ENCODE data around the gene TMEM222. TPM values are rescaled to one million over a fixed set of nuclear protein-coding genes. Genes with fewer than 3 reads are reported as not detected.
A peak's percentile ranks its signal among the peaks of the same experiment; 100 is the strongest.

The TMEM222 gene
- total RNA-seq, 1 donor from 2014 or later: 11.1 TPM

GRCh38 chr1:27339213-27339612 lies 17.2 kb downstream of the TMEM222 start:
- no peak for TF ChIP-seq CTCF (conservative IDR thresholded peaks at IDR 0.05; ENCODE audit: low read depth, low read length)
- H3K4me3 ChIP-seq (ENCODE audit: low read depth, low read length): no peak overlapping the region
- DNase-seq (ENCODE audit: low read depth): no peak

- H3K4me3 ChIP-seq (ENCODE audit: low read depth, low read length): peak within 1 kb of the TSS; percentile 44
- TF ChIP-seq CTCF (conservative IDR thresholded peaks at IDR 0.05; ENCODE audit: low read depth, low read length): no peak
- DNase-seq (ENCODE audit: low read depth): no peak
Observed at GRCh38 chr1:27341525-27342252, 19.7 kb downstream of the TMEM222 start, which contains the start of gene SYTL1. Gene SYTL1 (plus strand): TSS chr1:27342022. CDS start chr1:27345335, 3,313 bp downstream.

- DNase-seq (ENCODE audit: low read depth): no peak
- H3K4me3 ChIP-seq (ENCODE audit: low read depth, low read length): peak overlapping the region; percentile 44
- TF ChIP-seq CTCF (conservative IDR thresholded peaks at IDR 0.05; ENCODE audit: low read depth, low read length): no peak
Observed at GRCh38 chr1:27342391-27342777, 20.4 kb downstream of the TMEM222 start.

- H3K4me3 ChIP-seq (ENCODE audit: low read depth, low read length): no peak overlapping the region
- DNase-seq (ENCODE audit: low read depth): no peak
Observed at GRCh38 chr1:27342778-27343638, 21.0 kb downstream of the TMEM222 start.

GRCh38 chr1:27343639-27344025 lies 21.7 kb downstream of the TMEM222 start:
- no peak for DNase-seq (ENCODE audit: low read depth)
- no peak for TF ChIP-seq CTCF (conservative IDR thresholded peaks at IDR 0.05; ENCODE audit: low read depth, low read length)
- no peak overlapping the region for H3K4me3 ChIP-seq (ENCODE audit: low read depth, low read length)

More at GRCh38 chr1:27342778-27343638, 21.0 kb downstream of the TMEM222 start:
- no peak for TF ChIP-seq CTCF (conservative IDR thresholded peaks at IDR 0.05; ENCODE audit: low read depth, low read length)

GRCh38 chr1:27345272-27345671 lies 23.3 kb downstream of the TMEM222 start:
- no peak overlapping the region for H3K4me3 ChIP-seq (ENCODE audit: low read depth, low read length)
- TF ChIP-seq CTCF (conservative IDR thresholded peaks at IDR 0.05; ENCODE audit: low read depth, low read length): no peak
- no peak for DNase-seq (ENCODE audit: low read depth)
